K562 (cell line): ENCODE data around the gene ASB7. TPM values are rescaled to one million over a fixed set of nuclear protein-coding genes. Genes with fewer than 3 reads are reported as not detected.
A peak's percentile ranks its signal among the peaks of the same experiment; 100 is the strongest.

Experiments
- C11orf30 ChIP-seq: fragments of 450-650 bp; IDR thresholded peaks from 2 replicates; pipeline ENCODE4 v1.6.1; 2016; ENCODE audit warnings: low read depth, mild to moderate bottlenecking
- ETV6 ChIP-seq, 3 experiments: fragments of 150-350 bp in 1 of 3; sonication (generic) in 1 of 3; formaldehyde crosslinking in 1 of 3; IDR thresholded peaks; 2 replicates each; pipeline versions ENCODE4 v1.6.1 to v1.8.0; 2014 to 2022; ENCODE audit warnings: borderline replicate concordance in 2 of 3, low read depth in 2 of 3, antibody characterized with exemption in 1 of 3, low read length in 1 of 3, mild to moderate bottlenecking in 1 of 3, missing genetic modification reagents in 1 of 3
- NR2C2 ChIP-seq, 2 experiments: fragments of 200-800 bp in 1 of 2; sonication (Bioruptor generic) in 1 of 2; sonication (generic) in 1 of 2; formaldehyde crosslinking in 1 of 2; IDR thresholded peaks; 2 replicates each; pipeline versions ENCODE4 v1.6.1 to v1.8.0; 2016 to 2022; ENCODE audit warnings: mild to moderate bottlenecking in 1 of 2, missing compliant biosample characterization in 1 of 2, missing genetic modification characterization in 1 of 2, missing genetic modification reagents in 1 of 2
- OTX1 ChIP-seq: fragments of 450-650 bp; formaldehyde crosslinking; IDR thresholded peaks from 2 replicates; pipeline ENCODE4 v1.4.0; 2022; ENCODE audit warnings: mild to moderate bottlenecking
- PHF20 ChIP-seq: fragments of 450-650 bp; IDR thresholded peaks from 2 replicates; pipeline ENCODE4 v1.6.1; 2018; ENCODE audit not compliant: partially characterized antibody
- RCOR1 ChIP-seq, 2 experiments: IDR thresholded peaks; 2 replicates each; pipeline ENCODE4 v1.6.1; 2012; ENCODE audit warnings: low read depth in 2 of 2, low read length in 2 of 2, borderline replicate concordance in 1 of 2, improper control_type of control experiment in 1 of 2
- SREBF1 ChIP-seq: fragments of 150-350 bp; IDR thresholded peaks from 2 replicates; pipeline ENCODE4 v1.6.1; 2014; ENCODE audit warnings: antibody characterized with exemption, low read depth, low read length, borderline replicate concordance
- SREBF2 ChIP-seq: sonication (generic); formaldehyde crosslinking; IDR thresholded peaks from 2 replicates; pipeline ENCODE4 v1.4.0; 2020; ENCODE audit warnings: mild to moderate bottlenecking, missing genetic modification reagents
- TARDBP ChIP-seq: fragments of 450-650 bp; IDR thresholded peaks from 2 replicates; pipeline ENCODE4 v1.6.1; 2016
- XRCC5 ChIP-seq: fragments of 200-400 bp; formaldehyde crosslinking; IDR thresholded peaks from 2 replicates; pipeline ENCODE4 v1.6.1; 2017; ENCODE audit warnings: low read depth, mild to moderate bottlenecking, low read length
- ZBTB17 ChIP-seq: fragments of 450-650 bp; formaldehyde crosslinking; IDR thresholded peaks from 2 replicates; pipeline ENCODE4 v1.4.0; 2020; ENCODE audit warnings: mild to moderate bottlenecking
- ZNF551 ChIP-seq: fragments of 250-450 bp; sonication (Bioruptor Pico); IDR thresholded peaks from 2 replicates; pipeline ENCODE4 v1.5.0; 2021; ENCODE audit warnings: mild to moderate bottlenecking, moderate library complexity
- ZNF699 ChIP-seq: fragments of 250-450 bp; sonication (Bioruptor Pico); IDR thresholded peaks from 2 replicates; pipeline ENCODE4 v1.8.0; 2021; ENCODE audit warnings: mild to moderate bottlenecking, moderate library complexity; ENCODE audit not compliant: insufficient replicate concordance
- polyA plus RNA-seq, 8 experiments: library from polyadenylated mRNA; depleted of rRNA in 4 of 8; stranded (reverse) in 5 of 8; unstranded in 3 of 8; fragments of >200 nt; fragmentation: Nextera tagmentation in 2 of 8; fragmentation: Illumina TruSeq in 1 of 8; extraction: Ambion mirVana in 2 of 8; extraction: Trizol in 1 of 8; gene quantifications; 2 replicates each; pipeline versions ENCODE4 v1.2.1 to v1.2.3, GENCODE V29; 2011 to 2014; ENCODE audit warnings: inconsistent platforms in 1 of 8, missing spikeins in 1 of 8
- total RNA-seq, 7 experiments: library from RNA; depleted of rRNA in 6 of 7; stranded (reverse); fragments of >200 nt in 6 of 7; fragmentation: Illumina TruSeq in 2 of 7; extraction: Trizol in 2 of 7; gene quantifications; 2 replicates each; pipeline versions ENCODE4 v1.2.1 to v1.2.3, GENCODE V29; 2011 to 2021; ENCODE audit warnings: low replicate concordance in 1 of 7
- TF ChIP-seq, protein P1 (sequence below), 3 experiments: IDR thresholded peaks in 2 of 3; conservative IDR thresholded peaks in 1 of 3; 2 replicates each; pipeline ENCODE4 v1.5.1; 2011 to 2012; ENCODE audit warnings: low read length in 3 of 3, mild to moderate bottlenecking in 3 of 3, control low read depth in 2 of 3, improper control_type of control experiment in 1 of 3, inconsistent platforms in 1 of 3, low read depth in 1 of 3, mixed read lengths in 1 of 3, moderate library complexity in 1 of 3; ENCODE audit not compliant: insufficient read depth in 2 of 3
- TF ChIP-seq, protein P2 (sequence below), 2 experiments: fragments of 150-350 bp in 1 of 2; IDR thresholded peaks; 2 replicates each; pipeline ENCODE4 v1.6.1; 2012 to 2016; ENCODE audit warnings: low read depth in 2 of 2, low read length in 2 of 2, mild to moderate bottlenecking in 1 of 2, moderate library complexity in 1 of 2
- TF ChIP-seq, protein P3 (sequence below): fragments of 450-650 bp; IDR thresholded peaks from 2 replicates; pipeline ENCODE4 v1.6.1; 2016; ENCODE audit warnings: low read depth, mild to moderate bottlenecking, moderate library complexity
- TF ChIP-seq, protein P4 (sequence below): fragments of 250-450 bp; sonication (Bioruptor Pico); IDR thresholded peaks from 2 replicates; pipeline ENCODE4 v1.4.0; 2020; ENCODE audit warnings: borderline replicate concordance

Gene ASB7
- total and polyA plus RNA-seq, 9 of the 15 experiments (the other 6 are each of a cell fraction or from before 2014, with no cell fraction given), result 1.8 to 10.1 (median 6.8) TPM

DNA sequence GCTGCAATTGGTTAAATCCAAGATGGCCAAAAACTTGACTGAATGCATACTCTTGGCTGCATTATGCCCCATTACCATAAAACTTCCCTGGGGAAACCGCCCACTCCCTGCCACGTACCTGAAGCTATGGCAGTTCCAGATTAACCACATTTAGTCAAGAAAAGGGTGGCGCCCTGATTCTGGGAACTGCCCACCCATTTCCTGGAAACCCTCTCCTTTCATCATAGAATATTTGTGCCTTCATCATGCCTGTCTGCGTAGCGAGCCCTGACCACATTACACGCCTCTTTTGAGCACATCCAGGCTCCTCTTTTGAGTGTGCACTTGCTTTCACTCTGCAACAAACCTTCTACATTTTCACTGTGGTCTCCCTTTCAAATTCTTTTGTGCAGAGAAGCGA lies 5.6 kb upstream of the ASB7 start (continued):
- TF ChIP-seq SREBF2 (no peak), NR2C2 (CRISPR knock-in tag; IDR thresholded peaks at IDR 0.05) (no peak), NR2C2 (tag; IDR thresholded peaks at IDR 0.05) (no peak), ZBTB17 (CRISPR knock-in tag) (no peak), PHF20 (no peak), SREBF1 (no peak), OTX1 (CRISPR knock-in tag) (no peak), C11orf30 (no peak), XRCC5 (no peak), RCOR1 (IDR thresholded peaks at IDR 0.05; ENCODE audit: borderline replicate concordance in 1 of 2, low read depth in 2 of 2, low read length in 2 of 2) (peak; percentile 77 to 79), ZNF551 (CRISPR knock-in tag) (no peak), TARDBP (no peak), ETV6 (IDR thresholded peaks at IDR 0.05; ENCODE audit: borderline replicate concordance in 1 of 2, low read depth in 2 of 2, low read length in 1 of 2) (no peak), ETV6 (CRISPR knock-in tag; IDR thresholded peaks at IDR 0.05; ENCODE audit: borderline replicate concordance) (no peak), ZNF699 (CRISPR knock-in tag) (no peak)
- TF ChIP-seq, protein P1, sequence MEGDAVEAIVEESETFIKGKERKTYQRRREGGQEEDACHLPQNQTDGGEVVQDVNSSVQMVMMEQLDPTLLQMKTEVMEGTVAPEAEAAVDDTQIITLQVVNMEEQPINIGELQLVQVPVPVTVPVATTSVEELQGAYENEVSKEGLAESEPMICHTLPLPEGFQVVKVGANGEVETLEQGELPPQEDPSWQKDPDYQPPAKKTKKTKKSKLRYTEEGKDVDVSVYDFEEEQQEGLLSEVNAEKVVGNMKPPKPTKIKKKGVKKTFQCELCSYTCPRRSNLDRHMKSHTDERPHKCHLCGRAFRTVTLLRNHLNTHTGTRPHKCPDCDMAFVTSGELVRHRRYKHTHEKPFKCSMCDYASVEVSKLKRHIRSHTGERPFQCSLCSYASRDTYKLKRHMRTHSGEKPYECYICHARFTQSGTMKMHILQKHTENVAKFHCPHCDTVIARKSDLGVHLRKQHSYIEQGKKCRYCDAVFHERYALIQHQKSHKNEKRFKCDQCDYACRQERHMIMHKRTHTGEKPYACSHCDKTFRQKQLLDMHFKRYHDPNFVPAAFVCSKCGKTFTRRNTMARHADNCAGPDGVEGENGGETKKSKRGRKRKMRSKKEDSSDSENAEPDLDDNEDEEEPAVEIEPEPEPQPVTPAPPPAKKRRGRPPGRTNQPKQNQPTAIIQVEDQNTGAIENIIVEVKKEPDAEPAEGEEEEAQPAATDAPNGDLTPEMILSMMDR (IDR thresholded peaks at IDR 0.05 in 2 of 3, conservative IDR thresholded peaks at IDR 0.05 in 1 of 3; ENCODE audit: insufficient read depth in 2 of 3, low read depth in 1 of 3, low read length in 3 of 3), result 0 out of 6 replicates have a peak, but pooled peaks of 1 of the 3 experiments have one; percentile 1
- TF ChIP-seq, protein P2, sequence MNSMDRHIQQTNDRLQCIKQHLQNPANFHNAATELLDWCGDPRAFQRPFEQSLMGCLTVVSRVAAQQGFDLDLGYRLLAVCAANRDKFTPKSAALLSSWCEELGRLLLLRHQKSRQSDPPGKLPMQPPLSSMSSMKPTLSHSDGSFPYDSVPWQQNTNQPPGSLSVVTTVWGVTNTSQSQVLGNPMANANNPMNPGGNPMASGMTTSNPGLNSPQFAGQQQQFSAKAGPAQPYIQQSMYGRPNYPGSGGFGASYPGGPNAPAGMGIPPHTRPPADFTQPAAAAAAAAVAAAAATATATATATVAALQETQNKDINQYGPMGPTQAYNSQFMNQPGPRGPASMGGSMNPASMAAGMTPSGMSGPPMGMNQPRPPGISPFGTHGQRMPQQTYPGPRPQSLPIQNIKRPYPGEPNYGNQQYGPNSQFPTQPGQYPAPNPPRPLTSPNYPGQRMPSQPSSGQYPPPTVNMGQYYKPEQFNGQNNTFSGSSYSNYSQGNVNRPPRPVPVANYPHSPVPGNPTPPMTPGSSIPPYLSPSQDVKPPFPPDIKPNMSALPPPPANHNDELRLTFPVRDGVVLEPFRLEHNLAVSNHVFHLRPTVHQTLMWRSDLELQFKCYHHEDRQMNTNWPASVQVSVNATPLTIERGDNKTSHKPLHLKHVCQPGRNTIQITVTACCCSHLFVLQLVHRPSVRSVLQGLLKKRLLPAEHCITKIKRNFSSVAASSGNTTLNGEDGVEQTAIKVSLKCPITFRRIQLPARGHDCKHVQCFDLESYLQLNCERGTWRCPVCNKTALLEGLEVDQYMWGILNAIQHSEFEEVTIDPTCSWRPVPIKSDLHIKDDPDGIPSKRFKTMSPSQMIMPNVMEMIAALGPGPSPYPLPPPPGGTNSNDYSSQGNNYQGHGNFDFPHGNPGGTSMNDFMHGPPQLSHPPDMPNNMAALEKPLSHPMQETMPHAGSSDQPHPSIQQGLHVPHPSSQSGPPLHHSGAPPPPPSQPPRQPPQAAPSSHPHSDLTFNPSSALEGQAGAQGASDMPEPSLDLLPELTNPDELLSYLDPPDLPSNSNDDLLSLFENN (IDR thresholded peaks at IDR 0.05; ENCODE audit: low read depth in 2 of 2, low read length in 2 of 2), result 0 out of 4 replicates have a peak, but pooled peaks of 1 of the 2 experiments have one; percentile 34
- TF ChIP-seq, protein P3, sequence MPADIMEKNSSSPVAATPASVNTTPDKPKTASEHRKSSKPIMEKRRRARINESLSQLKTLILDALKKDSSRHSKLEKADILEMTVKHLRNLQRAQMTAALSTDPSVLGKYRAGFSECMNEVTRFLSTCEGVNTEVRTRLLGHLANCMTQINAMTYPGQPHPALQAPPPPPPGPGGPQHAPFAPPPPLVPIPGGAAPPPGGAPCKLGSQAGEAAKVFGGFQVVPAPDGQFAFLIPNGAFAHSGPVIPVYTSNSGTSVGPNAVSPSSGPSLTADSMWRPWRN, result no peak
- TF ChIP-seq, protein P4, sequence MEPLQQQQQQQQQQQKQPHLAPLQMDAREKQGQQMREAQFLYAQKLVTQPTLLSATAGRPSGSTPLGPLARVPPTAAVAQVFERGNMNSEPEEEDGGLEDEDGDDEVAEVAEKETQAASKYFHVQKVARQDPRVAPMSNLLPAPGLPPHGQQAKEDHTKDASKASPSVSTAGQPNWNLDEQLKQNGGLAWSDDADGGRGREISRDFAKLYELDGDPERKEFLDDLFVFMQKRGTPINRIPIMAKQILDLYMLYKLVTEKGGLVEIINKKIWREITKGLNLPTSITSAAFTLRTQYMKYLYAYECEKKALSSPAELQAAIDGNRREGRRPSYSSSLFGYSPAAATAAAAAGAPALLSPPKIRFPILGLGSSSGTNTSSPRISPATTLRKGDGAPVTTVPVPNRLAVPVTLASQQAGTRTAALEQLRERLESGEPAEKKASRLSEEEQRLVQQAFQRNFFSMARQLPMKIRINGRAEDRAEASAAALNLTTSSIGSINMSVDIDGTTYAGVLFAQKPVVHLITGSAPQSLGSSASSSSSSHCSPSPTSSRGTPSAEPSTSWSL (CRISPR knock-in tag), result no peak
